BLaER1 (cell line): Measurements from ENCODE around the gene HAPLN2.

Experiments
- H3K27ac ChIP-seq: shearing (Covaris generic); formaldehyde crosslinking; 2 replicates; pipeline ENCODE4 v1.8.1; 2022
- H3K27me3 ChIP-seq: shearing (Covaris generic); formaldehyde crosslinking; 2 replicates; pipeline ENCODE4 v1.8.1; 2022
- H3K36me3 ChIP-seq: shearing (Covaris generic); formaldehyde crosslinking; 2 replicates; pipeline ENCODE4 v1.8.1; 2022
- H3K4me1 ChIP-seq: shearing (Covaris generic); formaldehyde crosslinking; 2 replicates; pipeline ENCODE4 v1.8.1; 2022
- H3K4me2 ChIP-seq: shearing (Covaris generic); formaldehyde crosslinking; 2 replicates; pipeline ENCODE4 v1.8.1; 2022
- H3K4me3 ChIP-seq: shearing (Covaris generic); formaldehyde crosslinking; 2 replicates; pipeline ENCODE4 v1.8.1; 2022
- H3K9ac ChIP-seq: shearing (Covaris generic); formaldehyde crosslinking; 2 replicates; pipeline ENCODE4 v1.8.1; 2022
- H3K9me3 ChIP-seq: shearing (Covaris generic); formaldehyde crosslinking; 2 replicates; pipeline ENCODE4 v1.8.1; 2022
- H4K20me1 ChIP-seq: shearing (Covaris generic); formaldehyde crosslinking; 2 replicates; pipeline ENCODE4 v1.8.1; 2022
- Cebpa-rat ChIP-seq: shearing (Covaris generic); IDR thresholded peaks from 2 replicates; pipeline ENCODE4 v1.8.1; 2022

The HAPLN2 gene

DNA sequence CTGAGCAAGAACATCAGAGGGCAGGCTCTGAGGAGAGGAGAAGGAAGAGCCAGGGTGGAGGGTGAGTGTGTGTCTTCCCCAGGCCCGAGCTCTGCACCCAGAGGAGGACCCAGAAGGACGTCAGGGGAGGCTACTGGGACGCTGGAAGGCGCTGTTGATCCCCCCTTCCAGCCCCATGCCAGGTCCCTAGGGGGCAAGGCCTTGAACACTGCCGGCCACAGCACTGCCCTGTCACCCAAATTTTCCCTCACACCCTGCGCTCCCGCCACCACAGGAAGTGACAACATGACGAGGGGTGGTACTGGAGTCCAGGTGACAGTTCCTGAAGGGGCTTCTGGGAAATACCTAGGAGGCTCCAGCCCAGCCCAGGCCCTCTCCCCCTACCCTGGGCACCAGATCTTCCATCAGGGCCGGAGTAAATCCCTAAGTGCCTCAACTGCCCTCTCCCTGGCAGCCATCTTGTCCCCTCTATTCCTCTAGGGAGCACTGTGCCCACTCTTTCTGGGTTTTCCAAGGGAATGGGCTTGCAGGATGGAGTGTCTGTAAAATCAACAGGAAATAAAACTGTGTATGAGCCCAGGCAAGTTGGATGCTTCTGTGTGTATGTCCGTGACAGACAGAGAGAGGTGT, 39.8 kb downstream of the HAPLN2 start:
- peaks cover 69% of the 10 kb centered on the region for H3K4me1 ChIP-seq
- H4K20me1 ChIP-seq: peaks cover 33% of the 10 kb centered on the region
- H3K36me3 ChIP-seq: no peaks in the 10 kb centered on the region
- no peak overlapping the region for H3K4me3 ChIP-seq
- no peak for TF ChIP-seq Cebpa-rat
- H3K9ac ChIP-seq: no peak overlapping the region
- H3K27ac ChIP-seq: no peak overlapping the region
- peaks cover 52% of the 10 kb centered on the region for H3K27me3 ChIP-seq
- peak overlapping the region; percentile 91 for H3K4me2 ChIP-seq
- H3K9me3 ChIP-seq: no peaks in the 10 kb centered on the region

- H3K4me2 ChIP-seq: peak overlapping the region; percentile 91
- no peaks in the 10 kb centered on the region for H3K9me3 ChIP-seq
- peaks cover 75% of the 10 kb centered on the region for H3K4me1 ChIP-seq
- no peaks in the 10 kb centered on the region for H3K36me3 ChIP-seq
- H4K20me1 ChIP-seq: peaks cover 27% of the 10 kb centered on the region
- no peak overlapping the region for H3K4me3 ChIP-seq
- no peak overlapping the region for H3K9ac ChIP-seq
- peaks cover 47% of the 10 kb centered on the region for H3K27me3 ChIP-seq
- no peak overlapping the region for H3K27ac ChIP-seq
- TF ChIP-seq Cebpa-rat: no peak
Observed at GRCh38 chr1:156659661-156659987, 40.4 kb downstream of the HAPLN2 start.

- Histone ChIP-seq H3K27me3 (peaks cover 41% of the 10 kb centered on the region), H3K4me2 (peak overlapping the region; percentile 91), H3K9ac (no peak overlapping the region; the same call in 1 of the 2 replicates), H3K4me1 (peaks cover 80% of the 10 kb centered on the region), H3K9me3 (no peaks in the 10 kb centered on the region), H3K4me3 (no peak overlapping the region), H4K20me1 (peaks cover 21% of the 10 kb centered on the region), H3K36me3 (no peaks in the 10 kb centered on the region), H3K27ac (peak overlapping the region; percentile 71)
- TF ChIP-seq Cebpa-rat: no peak
Observed at GRCh38 chr1:156659988-156660751, 41.0 kb downstream of the HAPLN2 start.

DNA sequence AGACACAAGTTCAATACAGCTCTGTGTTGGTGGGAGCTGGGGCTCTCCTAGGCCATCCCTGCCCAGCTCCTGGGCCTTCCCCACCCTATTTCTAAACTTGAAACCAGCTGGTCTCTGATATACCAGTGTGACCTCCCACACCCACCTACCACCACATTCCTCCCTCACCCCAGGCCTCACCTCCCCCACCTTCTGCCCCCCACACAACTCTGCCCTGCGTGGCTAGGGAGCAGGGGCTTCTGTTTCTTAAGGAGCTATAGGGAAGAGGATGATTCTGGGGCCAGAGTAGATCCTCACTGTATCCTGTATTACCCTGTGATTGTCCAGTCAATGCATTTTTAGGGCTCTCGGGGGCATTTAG, 41.5 kb downstream of the HAPLN2 start:
- H3K4me3 ChIP-seq: no peak overlapping the region
- H3K27ac ChIP-seq: peak overlapping the region; percentile 71
- no peaks in the 10 kb centered on the region for H3K36me3 ChIP-seq
- peaks cover 16% of the 10 kb centered on the region for H4K20me1 ChIP-seq
- peaks cover 86% of the 10 kb centered on the region for H3K4me1 ChIP-seq
- peak overlapping the region; percentile 91 for H3K4me2 ChIP-seq
- no peaks in the 10 kb centered on the region for H3K9me3 ChIP-seq
- TF ChIP-seq Cebpa-rat: no peak
- peaks cover 36% of the 10 kb centered on the region for H3K27me3 ChIP-seq
- H3K9ac ChIP-seq: no peak overlapping the region; the same call in 1 of the 2 replicates

DNA sequence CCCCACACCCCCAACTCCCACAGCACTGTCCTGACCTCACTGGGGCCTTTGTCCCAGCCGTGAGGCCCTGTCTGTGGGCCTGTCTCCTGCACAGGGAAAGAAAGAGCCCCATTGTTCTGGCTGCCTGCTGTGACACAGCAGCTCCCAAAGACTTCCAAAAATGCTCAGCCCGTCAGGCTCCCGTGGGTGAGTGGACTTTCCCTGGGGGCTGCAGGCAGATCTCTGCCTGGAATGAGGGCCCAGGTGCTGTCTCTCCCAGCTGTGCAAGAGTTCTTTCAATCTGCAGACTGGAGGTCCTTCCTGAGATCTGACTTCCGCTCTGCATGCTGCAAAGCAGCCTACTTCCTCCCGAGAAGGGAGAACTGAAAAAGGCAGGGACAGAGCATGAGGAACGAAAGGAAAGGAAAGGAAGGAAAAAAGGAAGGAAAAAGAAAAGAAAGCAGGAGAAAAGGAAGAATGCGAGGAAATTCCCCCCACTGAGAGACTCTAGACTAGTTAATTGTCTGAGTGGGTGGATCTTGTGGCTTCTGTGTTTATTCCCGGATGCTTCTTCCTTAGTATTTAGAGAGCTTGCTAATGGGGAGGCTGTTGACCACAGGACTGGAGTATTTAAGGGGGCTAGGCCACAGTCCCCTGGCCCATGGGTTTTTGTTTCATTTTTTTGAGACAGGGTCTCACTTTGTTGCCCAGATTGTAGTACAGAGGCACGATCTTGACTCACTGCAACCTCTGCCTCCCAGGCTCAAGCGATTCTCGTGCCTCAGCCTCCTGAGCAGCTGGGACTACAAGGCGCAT, 43.0 kb downstream of the HAPLN2 start:
- TF ChIP-seq Cebpa-rat: no peak
- Histone ChIP-seq H3K27me3 (peaks cover 21% of the 10 kb centered on the region), H3K4me1 (peaks cover 94% of the 10 kb centered on the region), H3K36me3 (no peaks in the 10 kb centered on the region), H3K9ac (peak overlapping the region; percentile 27; the same call in 1 of the 2 replicates), H3K9me3 (no peaks in the 10 kb centered on the region), H3K4me2 (peak overlapping the region; percentile 91), H3K27ac (peak overlapping the region; percentile 71), H4K20me1 (peaks cover 1% of the 10 kb centered on the region), H3K4me3 (no peak overlapping the region)

GRCh38 chr1:156662800-156663055, 43.5 kb downstream of the HAPLN2 start:
- H3K27me3 ChIP-seq: peaks cover 16% of the 10 kb centered on the region
- H3K36me3 ChIP-seq: no peaks in the 10 kb centered on the region
- H4K20me1 ChIP-seq: no peaks in the 10 kb centered on the region
- peak overlapping the region; percentile 27; the same call in 1 of the 2 replicates for H3K9ac ChIP-seq
- H3K27ac ChIP-seq: peak overlapping the region; percentile 71
- 0 out of 2 replicates have a peak overlapping the region, but pooled peaks have one; percentile 24 for H3K4me3 ChIP-seq
- peak overlapping the region; percentile 91 for H3K4me2 ChIP-seq
- no peak for TF ChIP-seq Cebpa-rat
- peaks cover 94% of the 10 kb centered on the region for H3K4me1 ChIP-seq
- H3K9me3 ChIP-seq: no peaks in the 10 kb centered on the region

DNA sequence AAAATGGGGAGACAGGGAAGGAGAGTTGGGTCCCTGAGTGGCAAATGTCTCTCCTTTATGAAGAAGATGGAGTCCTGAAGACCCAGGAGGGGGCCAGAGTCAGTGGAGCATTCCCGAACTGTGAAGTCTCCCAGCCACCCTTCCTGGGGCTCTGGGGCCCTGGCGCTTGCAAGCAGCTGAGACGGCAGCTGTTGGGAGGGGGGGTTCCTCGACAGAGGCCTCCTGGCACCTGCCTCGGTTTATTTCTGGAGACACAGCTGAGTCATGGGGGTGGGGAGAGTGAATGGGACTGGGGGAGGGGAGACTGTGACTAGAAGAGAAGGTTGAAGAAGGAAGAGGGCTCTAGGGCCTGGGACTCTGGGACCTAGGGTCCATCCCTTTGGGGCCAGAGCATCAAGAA, 44.0 kb downstream of the HAPLN2 start:
- Histone ChIP-seq H3K9me3 (no peaks in the 10 kb centered on the region), H3K27me3 (peaks cover 11% of the 10 kb centered on the region), H3K9ac (peak overlapping the region; percentile 66; the same call in 1 of the 2 replicates), H3K4me2 (peak overlapping the region; percentile 91), H3K36me3 (no peaks in the 10 kb centered on the region), H3K4me3 (peak overlapping the region; percentile 24; the same call in 1 of the 2 replicates), H3K27ac (peak overlapping the region; percentile 71), H4K20me1 (no peaks in the 10 kb centered on the region), H3K4me1 (peaks cover 95% of the 10 kb centered on the region)
- TF ChIP-seq Cebpa-rat: no peak

GRCh38 chr1:156664046-156664766, 45.0 kb downstream of the HAPLN2 start:
- no peaks in the 10 kb centered on the region for H4K20me1 ChIP-seq
- peak overlapping the region; percentile 71 for H3K27ac ChIP-seq
- H3K4me1 ChIP-seq: peaks cover 100% of the 10 kb centered on the region
- H3K9me3 ChIP-seq: no peaks in the 10 kb centered on the region
- H3K36me3 ChIP-seq: no peaks in the 10 kb centered on the region
- peaks cover under 1% of the 10 kb centered on the region; the same call in 1 of the 2 replicates for H3K27me3 ChIP-seq
- peak overlapping the region; percentile 66 for H3K9ac ChIP-seq
- no peak for TF ChIP-seq Cebpa-rat
- peak overlapping the region; percentile 91 for H3K4me2 ChIP-seq
- peak overlapping the region; percentile 43 for H3K4me3 ChIP-seq

DNA sequence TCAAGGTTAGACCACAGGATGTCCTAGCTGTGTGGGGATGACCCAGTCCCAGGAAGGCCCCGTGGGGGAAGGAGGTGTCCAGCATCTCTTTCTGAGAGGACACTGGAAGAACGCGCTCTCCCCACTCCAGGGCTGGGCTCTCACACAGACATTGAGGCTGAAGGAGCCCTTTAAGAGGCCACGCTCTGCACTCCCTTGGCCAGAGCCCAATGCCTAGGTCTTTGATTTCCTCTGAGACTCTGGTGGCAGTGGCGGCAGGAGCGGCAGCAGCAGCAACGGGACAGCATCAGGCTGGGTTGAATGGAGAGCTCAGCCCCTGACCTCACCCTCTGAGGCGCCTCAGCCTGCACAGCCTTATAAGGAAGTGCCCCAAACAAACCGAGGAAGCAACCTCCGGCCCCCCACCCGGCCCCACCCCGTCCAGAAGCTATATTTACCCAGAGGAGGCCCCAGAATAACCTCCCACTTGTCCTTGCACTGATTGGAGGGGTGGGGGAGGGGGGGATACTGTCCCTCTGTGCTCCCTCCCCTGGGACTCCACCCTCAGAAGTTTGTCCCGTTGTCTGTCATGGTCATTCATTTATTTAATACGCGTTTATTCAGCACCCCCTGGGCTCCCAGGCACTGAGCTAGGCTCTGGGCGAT, 45.7 kb downstream of the HAPLN2 start:
- no peak for TF ChIP-seq Cebpa-rat
- Histone ChIP-seq H3K4me2 (peak overlapping the region; percentile 91), H3K4me1 (peaks cover 100% of the 10 kb centered on the region), H3K9ac (peak overlapping the region; percentile 66), H3K4me3 (peak overlapping the region; percentile 43), H3K27me3 (no peaks in the 10 kb centered on the region), H3K36me3 (no peaks in the 10 kb centered on the region), H3K9me3 (no peaks in the 10 kb centered on the region), H3K27ac (peak overlapping the region; percentile 71), H4K20me1 (no peaks in the 10 kb centered on the region)
